Natural killer cell (primary cell): ENCODE data around the gene RALGPS1. TPM values are rescaled to one million over a fixed set of nuclear protein-coding genes. Genes with fewer than 3 reads are reported as not detected.

Experiments
- ATAC-seq, 3 donors: fragments of 150-1000 bp in 2 of 3; fragments of 200-7000 bp in 1 of 3; cut with Tn5 transposase; 1 replicate in 1 of 3; 2 replicates in 2 of 3; pipeline ENCODE4 v1.10.0; 2021; ENCODE audit warnings: mild to moderate bottlenecking in 2 of 3, moderate library complexity in 2 of 3
- DNase-seq, 2 donors: peaks; one replicate each; pipeline versions ENCODE4 v3.0.0 to v3.0.0-alpha.2; 2013 to 2021; ENCODE audit warnings: mixed read lengths in 1 of 2
- H3K27ac ChIP-seq: one replicate; pipeline ENCODE4 v1.5.1; 2013; ENCODE audit warnings: mild to moderate bottlenecking, low read length
- H3K27me3 ChIP-seq: one replicate; pipeline ENCODE4 v1.6.1; 2013; ENCODE audit warnings: low read length; ENCODE audit not compliant: control insufficient read depth, insufficient read depth
- H3K36me3 ChIP-seq: one replicate; pipeline ENCODE4 v1.6.1; 2013; ENCODE audit warnings: low read length; ENCODE audit not compliant: control insufficient read depth, insufficient read depth
- H3K4me1 ChIP-seq: one replicate; pipeline ENCODE4 v1.6.1; 2013; ENCODE audit warnings: low read length; ENCODE audit not compliant: control insufficient read depth, insufficient read depth
- H3K4me3 ChIP-seq: one replicate; pipeline ENCODE4 v1.5.1; 2013; ENCODE audit warnings: low read length
- H3K9me3 ChIP-seq: one replicate; pipeline ENCODE4 v1.6.1; 2013; ENCODE audit warnings: low read length; ENCODE audit not compliant: control insufficient read depth, insufficient read depth
- H3K27ac Mint-ChIP-seq, 2 donors: one replicate each; pipeline ENCODE4 v1.8.0; 2022; ENCODE audit warnings: mild to moderate bottlenecking in 2 of 2, mixed read lengths in 2 of 2, moderate library complexity in 1 of 2
- H3K27me3 Mint-ChIP-seq, 2 donors: one replicate each; pipeline ENCODE4 v1.8.0; 2022; ENCODE audit warnings: low read depth in 2 of 2, mixed read lengths in 2 of 2
- H3K36me3 Mint-ChIP-seq: one replicate; pipeline ENCODE4 v1.8.0; 2022; ENCODE audit warnings: mixed read lengths
- H3K4me1 Mint-ChIP-seq, 2 donors: one replicate each; pipeline ENCODE4 v1.8.0; 2022; ENCODE audit warnings: mixed read lengths in 2 of 2
- H3K4me3 Mint-ChIP-seq: one replicate; pipeline ENCODE4 v1.8.0; 2022; ENCODE audit warnings: mild to moderate bottlenecking, moderate library complexity, mixed read lengths
- H3K9me3 Mint-ChIP-seq, 2 donors: one replicate each; pipeline ENCODE4 v1.8.0; 2022; ENCODE audit warnings: mixed read lengths in 2 of 2
- whole genome bisulfite sequencing: methylation state at CpG from one replicate; pipeline ENCODE4 v1.1.7; 2013; ENCODE audit warnings: missing lambda C conversion rate; ENCODE audit not compliant: insufficient coverage; 5-methylcytosine and 5-hydroxymethylcytosine counted together
- intact Hi-C: fragments of 100-400 bp; cut with micrococcal nuclease; formaldehyde crosslinking; loops from one replicate; pipeline ENCODE4 v1.14.2; 2022
- total RNA-seq, 4 donors: library from RNA; stranded (reverse); fragments of 120-200 nt in 1 of 4; gene quantifications; one replicate each; pipeline versions ENCODE4 v1.2.3 to v1.2.4, GENCODE V29; 2013 to 2022
- TF ChIP-seq, protein P1 (sequence below): fragments of 200-600 bp; IDR thresholded peaks from one replicate; pipeline ENCODE4 v1.8.0; 2022; ENCODE audit warnings: antibody characterized with exemption

The RALGPS1 gene
- total RNA-seq, 3 donors from 2014 or later (not counting 1 experiment from before 2014, with no cell fraction given), result 11.9 to 21.2 (median 13.2) TPM

DNA sequence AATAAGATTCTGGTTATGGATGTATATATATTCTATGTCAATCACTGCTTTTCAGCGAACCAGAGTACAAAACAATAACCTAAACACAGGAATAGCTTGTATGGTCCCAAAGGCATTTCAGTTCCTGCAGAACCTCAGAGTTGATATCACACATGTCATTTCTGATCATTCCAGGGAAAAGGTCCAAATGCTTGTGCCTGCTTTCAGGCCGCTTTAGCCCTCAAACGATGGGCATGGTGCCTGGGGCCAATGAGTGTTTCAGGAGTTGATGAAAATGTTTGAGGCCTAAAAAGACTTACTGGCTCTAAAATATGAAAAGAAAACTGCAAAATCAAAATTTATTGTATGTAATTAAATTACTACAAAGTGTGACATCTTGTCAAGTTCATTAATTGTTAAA, 185.1 kb downstream of the RALGPS1 start:
- no peaks in the 10 kb centered on the region for H3K4me1 ChIP-seq
- H3K4me3 ChIP-seq, result no peak overlapping the region
- Mint-ChIP-seq H3K4me3 (no peak overlapping the region), H3K9me3 (no peaks in the 10 kb centered on the region), H3K27ac (no peak overlapping the region), H3K36me3 (no peaks in the 10 kb centered on the region), H3K4me1 (no peaks in the 10 kb centered on the region), H3K27me3 (no peaks in the 10 kb centered on the region)
- TF ChIP-seq, protein P1, sequence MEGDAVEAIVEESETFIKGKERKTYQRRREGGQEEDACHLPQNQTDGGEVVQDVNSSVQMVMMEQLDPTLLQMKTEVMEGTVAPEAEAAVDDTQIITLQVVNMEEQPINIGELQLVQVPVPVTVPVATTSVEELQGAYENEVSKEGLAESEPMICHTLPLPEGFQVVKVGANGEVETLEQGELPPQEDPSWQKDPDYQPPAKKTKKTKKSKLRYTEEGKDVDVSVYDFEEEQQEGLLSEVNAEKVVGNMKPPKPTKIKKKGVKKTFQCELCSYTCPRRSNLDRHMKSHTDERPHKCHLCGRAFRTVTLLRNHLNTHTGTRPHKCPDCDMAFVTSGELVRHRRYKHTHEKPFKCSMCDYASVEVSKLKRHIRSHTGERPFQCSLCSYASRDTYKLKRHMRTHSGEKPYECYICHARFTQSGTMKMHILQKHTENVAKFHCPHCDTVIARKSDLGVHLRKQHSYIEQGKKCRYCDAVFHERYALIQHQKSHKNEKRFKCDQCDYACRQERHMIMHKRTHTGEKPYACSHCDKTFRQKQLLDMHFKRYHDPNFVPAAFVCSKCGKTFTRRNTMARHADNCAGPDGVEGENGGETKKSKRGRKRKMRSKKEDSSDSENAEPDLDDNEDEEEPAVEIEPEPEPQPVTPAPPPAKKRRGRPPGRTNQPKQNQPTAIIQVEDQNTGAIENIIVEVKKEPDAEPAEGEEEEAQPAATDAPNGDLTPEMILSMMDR, result no peak
- no peaks in the 10 kb centered on the region for H3K27me3 ChIP-seq
- H3K9me3 ChIP-seq, result no peaks in the 10 kb centered on the region
- no peak for DNase-seq
- no peak overlapping the region for H3K27ac ChIP-seq
- WGBS, result 100% methylated on average over 3 of the region's 3 CpGs
- ATAC-seq, result no peak
- intact Hi-C loops, result no loop called here
- H3K36me3 ChIP-seq, result no peaks in the 10 kb centered on the region

DNA sequence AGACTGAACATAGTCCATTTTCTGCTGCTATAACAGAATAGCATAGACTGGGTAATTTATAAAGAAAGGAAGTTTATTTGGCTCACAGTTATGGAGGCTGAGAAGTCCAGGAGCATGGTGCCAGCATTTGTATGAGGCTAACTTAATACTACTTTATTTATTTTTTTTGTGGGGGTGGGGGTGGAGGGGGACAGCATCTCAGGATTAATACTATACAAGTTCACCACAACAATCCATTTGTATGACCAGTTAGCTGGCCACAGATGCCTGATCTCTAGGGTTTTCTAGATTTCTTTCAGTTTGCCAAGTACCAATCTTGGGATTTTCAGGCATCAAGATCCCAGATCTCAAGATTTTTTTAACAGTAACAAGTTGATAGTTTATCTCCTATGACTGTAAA, 187.6 kb downstream of the RALGPS1 start:
- ATAC-seq, result no peak
- no peak for DNase-seq
- H3K4me3 ChIP-seq, result no peak overlapping the region
- no peaks in the 10 kb centered on the region for H3K27me3 Mint-ChIP-seq
- no peaks in the 10 kb centered on the region for H3K36me3 ChIP-seq
- H3K27ac ChIP-seq, result no peak overlapping the region
- no peaks in the 10 kb centered on the region for H3K9me3 Mint-ChIP-seq
- H3K4me3 Mint-ChIP-seq, result no peak overlapping the region
- no peaks in the 10 kb centered on the region for H3K9me3 ChIP-seq
- TF ChIP-seq, protein P1, result no peak
- no peaks in the 10 kb centered on the region for H3K4me1 ChIP-seq
- H3K36me3 Mint-ChIP-seq, result no peaks in the 10 kb centered on the region
- intact Hi-C loops, result no loop called here
- H3K4me1 Mint-ChIP-seq, result no peaks in the 10 kb centered on the region
- H3K27me3 ChIP-seq, result no peaks in the 10 kb centered on the region
- H3K27ac Mint-ChIP-seq, result no peak overlapping the region

DNA sequence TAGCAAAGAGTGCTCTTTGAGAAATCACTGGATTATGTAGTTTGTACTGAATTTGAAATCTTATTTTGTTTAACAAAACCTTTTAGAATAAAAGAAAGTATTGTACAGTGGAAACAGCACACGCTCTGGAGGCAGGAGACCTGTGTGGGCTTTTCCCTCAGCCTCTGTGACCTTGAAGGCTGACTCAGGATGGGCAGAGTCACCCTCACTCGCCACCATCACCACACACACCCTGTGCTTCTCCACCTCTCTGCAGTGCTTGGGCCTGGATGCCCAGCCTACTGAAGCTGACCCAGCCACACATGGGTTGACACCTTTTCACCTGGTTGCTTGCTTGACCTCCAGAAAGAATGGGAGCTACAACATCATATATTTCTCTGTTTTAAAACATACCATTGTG, 188.2 kb downstream of the RALGPS1 start:
- Mint-ChIP-seq H3K27ac (no peak overlapping the region), H3K27me3 (no peaks in the 10 kb centered on the region), H3K4me3 (no peak overlapping the region), H3K36me3 (no peaks in the 10 kb centered on the region), H3K4me1 (no peaks in the 10 kb centered on the region), H3K9me3 (no peaks in the 10 kb centered on the region)
- no peaks in the 10 kb centered on the region for H3K9me3 ChIP-seq
- 89% methylated on average over 2 of the region's 2 CpGs for WGBS
- DNase-seq (no peak), ATAC-seq (no peak)
- no peaks in the 10 kb centered on the region for H3K36me3 ChIP-seq
- TF ChIP-seq, protein P1, result no peak
- H3K27me3 ChIP-seq, result no peaks in the 10 kb centered on the region
- no peaks in the 10 kb centered on the region for H3K4me1 ChIP-seq
- H3K4me3 ChIP-seq, result no peak overlapping the region
- H3K27ac ChIP-seq, result no peak overlapping the region
- intact Hi-C loops, result no loop called here

DNA sequence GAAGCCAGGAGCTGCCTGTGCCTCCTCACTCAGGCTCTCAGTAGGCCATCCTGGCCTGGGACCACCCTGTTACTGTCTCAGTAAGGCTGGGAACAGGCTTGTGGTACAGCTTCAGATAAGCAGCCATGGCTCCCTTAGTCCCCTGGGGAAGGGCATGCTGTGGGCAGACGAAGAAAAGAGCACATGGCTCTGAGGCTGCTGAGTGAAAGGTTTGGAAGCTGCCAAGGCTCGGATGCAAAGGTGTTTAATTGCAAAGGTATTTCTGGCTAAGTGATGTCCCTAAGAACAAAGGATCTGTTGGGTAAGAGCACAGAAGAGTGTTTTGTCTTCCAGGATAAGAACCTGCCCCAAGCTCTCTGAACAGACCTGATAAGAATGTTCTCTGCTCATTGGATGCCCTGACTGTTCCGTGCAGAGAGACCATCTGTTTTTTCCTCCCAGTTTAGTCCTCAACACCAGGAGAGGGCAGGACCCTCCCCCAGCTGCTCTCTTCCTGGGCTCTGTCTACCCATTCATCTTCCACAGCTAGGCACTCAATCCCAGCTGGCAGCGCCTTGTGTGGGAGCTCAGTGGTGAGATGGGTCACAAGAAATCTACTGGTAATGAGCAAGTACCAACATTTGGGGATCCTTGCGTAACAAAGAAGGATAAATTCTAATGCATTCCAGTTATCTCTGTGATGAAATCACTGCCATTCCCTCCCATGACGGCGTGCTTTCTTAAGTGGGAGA, 190.2 kb downstream of the RALGPS1 start:
- H3K9me3 ChIP-seq, result no peaks in the 10 kb centered on the region
- H3K36me3 ChIP-seq, result no peaks in the 10 kb centered on the region
- TF ChIP-seq, protein P1, result no peak
- ATAC-seq (no peak), DNase-seq (no peak)
- Mint-ChIP-seq H3K27ac (no peak overlapping the region), H3K36me3 (no peaks in the 10 kb centered on the region), H3K27me3 (no peaks in the 10 kb centered on the region), H3K4me3 (no peak overlapping the region), H3K9me3 (no peaks in the 10 kb centered on the region), H3K4me1 (no peaks in the 10 kb centered on the region)
- H3K4me3 ChIP-seq, result no peak overlapping the region
- no peaks in the 10 kb centered on the region for H3K4me1 ChIP-seq
- 90% methylated on average over 7 of the region's 7 CpGs for WGBS
- no peak overlapping the region for H3K27ac ChIP-seq
- intact Hi-C loops, result no loop called here
- no peaks in the 10 kb centered on the region for H3K27me3 ChIP-seq
